Measurements from ENCODE around the gene KRT6B. TPM values are rescaled to one million over a fixed set of nuclear protein-coding genes. Genes with fewer than 3 reads are reported as not detected.

KRT6B gene
- total RNA-seq, 1 experiment from 2014 or later = 7.7 TPM

- no peak overlapping the region for H2AFZ ChIP-seq (ENCODE audit: low read length)
- no peaks in the 10 kb centered on the region for H3K27me3 ChIP-seq (ENCODE audit: low read length)
- H3K27ac ChIP-seq (ENCODE audit: low read length) = no peak overlapping the region
- H3K4me1 ChIP-seq (ENCODE audit: insufficient read depth, low read length) = 0 out of 2 replicates have a peak, but pooled peaks cover 4% of the 10 kb centered on the region
- H3K79me2 ChIP-seq (ENCODE audit: low read length) = no peaks in the 10 kb centered on the region
- ATAC-seq (no peak), DNase-seq (no peak)
- no peak overlapping the region for H3K4me2 ChIP-seq (ENCODE audit: low read length)
- ChIA-PET POLR2A (ENCODE audit: unreplicated experiment) (no interaction called here), CTCF (no interaction called here)
- H4K20me1 ChIP-seq (ENCODE audit: low read length) = no peaks in the 10 kb centered on the region
- no peaks in the 10 kb centered on the region for H3K9me3 ChIP-seq (ENCODE audit: low read length)
- TF ChIP-seq EZH2phosphoT487 (IDR thresholded peaks at IDR 0.05; ENCODE audit: borderline replicate concordance, low read length) (no peak), CTCF (conservative IDR thresholded peaks at IDR 0.05; ENCODE audit: low read depth, low read length) (no peak), EZH2 (IDR thresholded peaks at IDR 0.05; ENCODE audit: low read length, unreplicated experiment) (no peak)
- no peaks in the 10 kb centered on the region for H3K36me3 ChIP-seq (ENCODE audit: low read depth, low read length)
- no peak overlapping the region for H3K9ac ChIP-seq (ENCODE audit: low read length)
- no peaks in the 10 kb centered on the region for H3F3A ChIP-seq (ENCODE audit: low read length, unreplicated experiment)
- no TSS peak for BruUV-seq (replicated peaks)
- intact Hi-C loops (cut with micrococcal nuclease) = loop anchor here (10.0 kb wide), 1 partner anchor 57 kb away; the partner anchor contains the start of gene KRT6B
- H3K4me3 ChIP-seq (ENCODE audit: low read length) = no peak overlapping the region
- H3K9me2 ChIP-seq (replicated peaks; ENCODE audit: low read length) = no peaks in the 10 kb centered on the region
These were observed 53.8 kb downstream of the KRT6B start for GRCh38 chr12:52398176-52398575.

- Histone ChIP-seq H3K9ac (ENCODE audit: low read length) (no peak overlapping the region), H4K20me1 (ENCODE audit: low read length) (no peaks in the 10 kb centered on the region), H3K9me2 (replicated peaks; ENCODE audit: low read length) (no peaks in the 10 kb centered on the region), H3K36me3 (ENCODE audit: low read depth, low read length) (no peaks in the 10 kb centered on the region), H3F3A (ENCODE audit: low read length, unreplicated experiment) (no peaks in the 10 kb centered on the region), H3K27ac (ENCODE audit: low read length) (no peak overlapping the region), H2AFZ (ENCODE audit: low read length) (no peak overlapping the region), H3K4me1 (ENCODE audit: insufficient read depth, low read length) (0 out of 2 replicates have a peak, but pooled peaks cover 4% of the 10 kb centered on the region), H3K9me3 (ENCODE audit: low read length) (no peaks in the 10 kb centered on the region), H3K79me2 (ENCODE audit: low read length) (no peaks in the 10 kb centered on the region), H3K4me2 (ENCODE audit: low read length) (no peak overlapping the region), H3K27me3 (ENCODE audit: low read length) (no peaks in the 10 kb centered on the region), H3K4me3 (ENCODE audit: low read length) (no peak overlapping the region)
- no peak for DNase-seq
- ChIA-PET POLR2A (ENCODE audit: unreplicated experiment) (no interaction called here), CTCF (no interaction called here)
- ATAC-seq = no peak
- no TSS peak for BruUV-seq (replicated peaks)
- TF ChIP-seq EZH2 (IDR thresholded peaks at IDR 0.05; ENCODE audit: low read length, unreplicated experiment) (no peak), EZH2phosphoT487 (IDR thresholded peaks at IDR 0.05; ENCODE audit: borderline replicate concordance, low read length) (no peak), CTCF (conservative IDR thresholded peaks at IDR 0.05; ENCODE audit: low read depth, low read length) (no peak)
- intact Hi-C loops (cut with micrococcal nuclease) = loop anchor here (10.0 kb wide), 1 partner anchor 58 kb away; the partner anchor contains the start of gene KRT6B
These were observed 55.3 kb downstream of the KRT6B start for GRCh38 chr12:52396656-52397055.

Other genes starting within 250 kb of the KRT6B start
- 2,144 and 2,979 TPM in 2 replicates for gene KRT7, start 218.9 kb downstream of the KRT6B start, total RNA-seq (2014; rRNA removed)
- 0.98 and 1.2 TPM in 2 replicates for gene KRT86, start 177.5 kb downstream of the KRT6B start, total RNA-seq (2014; rRNA removed)
- gene KRT81, start 160.6 kb downstream of the KRT6B start, total RNA-seq (2014; rRNA removed) = 1,688 and 2,042 TPM in 2 replicates
- gene KRT83, start 130.7 kb downstream of the KRT6B start, total RNA-seq (2014; rRNA removed) = 0.33 and 1.1 TPM in 2 replicates
- gene KRT85, start 84.7 kb downstream of the KRT6B start, total RNA-seq (2014; rRNA removed) = not detected in 2 replicates
- 0.15 TPM in 1 of 2 replicates, not detected in the other for gene KRT84, start 66.5 kb downstream of the KRT6B start, total RNA-seq (2014; rRNA removed)
- 0.29 TPM in 1 of 2 replicates, not detected in the other for gene KRT82, start 45.8 kb downstream of the KRT6B start, total RNA-seq (2014; rRNA removed)
- 32.8 and 38.5 TPM in 2 replicates for gene KRT75, start 17.8 kb downstream of the KRT6B start, total RNA-seq (2014; rRNA removed)
- gene KRT6C, start 21.7 kb upstream of the KRT6B start, total RNA-seq (2014; rRNA removed) = not detected in 2 replicates
- gene KRT6A, start 41.1 kb upstream of the KRT6B start, total RNA-seq (2014; rRNA removed) = 46.3 and 61.2 TPM in 2 replicates
- not detected in 2 replicates for gene KRT5, start 68.2 kb upstream of the KRT6B start, total RNA-seq (2014; rRNA removed)
- gene KRT71, start 101.0 kb upstream of the KRT6B start, total RNA-seq (2014; rRNA removed) = not detected in 2 replicates
- not detected in 2 replicates for gene KRT74, start 121.7 kb upstream of the KRT6B start, total RNA-seq (2014; rRNA removed)
- not detected in 2 replicates for gene KRT72, start 149.3 kb upstream of the KRT6B start, total RNA-seq (2014; rRNA removed)
- not detected in 2 replicates for gene KRT73, start 166.4 kb upstream of the KRT6B start, total RNA-seq (2014; rRNA removed)
- gene KRT2, start 200.1 kb upstream of the KRT6B start, total RNA-seq (2014; rRNA removed) = 0.23 TPM in 1 of 2 replicates, not detected in the other
- gene KRT1, start 228.3 kb upstream of the KRT6B start, total RNA-seq (2014; rRNA removed) = not detected in 2 replicates

Measured in PC-3 (cell line).